ENCODE data around the gene C2orf69. TPM values are rescaled to one million over a fixed set of nuclear protein-coding genes. Genes with fewer than 3 reads are reported as not detected.

C2orf69 gene
- total RNA-seq, 1 experiment from 2014 or later: 22.0 TPM

GRCh38 chr2:199901942-199902341 is 9.2 kb upstream of the C2orf69 start:
- H3K27ac ChIP-seq (ENCODE audit: insufficient read length, low read depth, low read length): no peak overlapping the region
- H2AK5ac ChIP-seq (ENCODE audit: insufficient read length, low read length): no peak overlapping the region
- no peaks in the 10 kb centered on the region for H4K20me1 ChIP-seq (ENCODE audit: control insufficient read depth, insufficient read depth, insufficient read length)
- H3K79me2 ChIP-seq (ENCODE audit: insufficient read depth, low read length): no peaks in the 10 kb centered on the region
- H2BK12ac ChIP-seq (ENCODE audit: insufficient read length, low read depth, low read length): no peak overlapping the region
- no peak overlapping the region for H4K8ac ChIP-seq (replicated peaks; ENCODE audit: insufficient read length, low read depth, low read length)
- H2BK20ac ChIP-seq (ENCODE audit: low read depth, low read length, poor library complexity, severe bottlenecking): no peak overlapping the region
- Mint-ChIP-seq H3K27me3 (ENCODE audit: low read depth) (no peaks in the 10 kb centered on the region), H3K4me3 (no peak overlapping the region), H3K4me1 (peaks cover 0 to 4% of the 10 kb centered on the region in 2 experiments; a peak in 1 of 4 replicates), H3K27ac (no peak overlapping the region), H3K9me3 (no peaks in the 10 kb centered on the region), H3K36me3 (ENCODE audit: insufficient read depth in 1 of 3, low read depth in 3 of 3) (no peaks in the 10 kb centered on the region)
- H3K56ac ChIP-seq (ENCODE audit: insufficient read length, low read depth, low read length): no peak overlapping the region
- no peaks in the 10 kb centered on the region for H3K27me3 ChIP-seq (ENCODE audit: insufficient read depth, low read length)
- no CpG with 5 or more reads among the region's 4 CpGs for WGBS (ENCODE audit: extremely low coverage, insufficient read length, low lambda C conversion rate)
- no peak for DNase-seq
- no peak overlapping the region for H3K14ac ChIP-seq (ENCODE audit: insufficient read depth, low read length)
- H3K9me3 ChIP-seq (ENCODE audit: control insufficient read depth, low read depth, low read length): no peaks in the 10 kb centered on the region
- H3K9ac ChIP-seq (ENCODE audit: extremely low read depth, insufficient read length, low read length): no peak overlapping the region
- no peak overlapping the region for H4K91ac ChIP-seq (ENCODE audit: insufficient read length, low read depth, low read length)
- no peak overlapping the region for H3K18ac ChIP-seq (ENCODE audit: insufficient read length, low read depth, low read length)
- no peak overlapping the region for H2BK15ac ChIP-seq (ENCODE audit: low read depth, low read length)
- H4K5ac ChIP-seq (ENCODE audit: insufficient read length, low read depth, low read length): no peak overlapping the region
- H2BK5ac ChIP-seq (ENCODE audit: insufficient read length, low read length): no peak overlapping the region
- TF ChIP-seq, protein P1, sequence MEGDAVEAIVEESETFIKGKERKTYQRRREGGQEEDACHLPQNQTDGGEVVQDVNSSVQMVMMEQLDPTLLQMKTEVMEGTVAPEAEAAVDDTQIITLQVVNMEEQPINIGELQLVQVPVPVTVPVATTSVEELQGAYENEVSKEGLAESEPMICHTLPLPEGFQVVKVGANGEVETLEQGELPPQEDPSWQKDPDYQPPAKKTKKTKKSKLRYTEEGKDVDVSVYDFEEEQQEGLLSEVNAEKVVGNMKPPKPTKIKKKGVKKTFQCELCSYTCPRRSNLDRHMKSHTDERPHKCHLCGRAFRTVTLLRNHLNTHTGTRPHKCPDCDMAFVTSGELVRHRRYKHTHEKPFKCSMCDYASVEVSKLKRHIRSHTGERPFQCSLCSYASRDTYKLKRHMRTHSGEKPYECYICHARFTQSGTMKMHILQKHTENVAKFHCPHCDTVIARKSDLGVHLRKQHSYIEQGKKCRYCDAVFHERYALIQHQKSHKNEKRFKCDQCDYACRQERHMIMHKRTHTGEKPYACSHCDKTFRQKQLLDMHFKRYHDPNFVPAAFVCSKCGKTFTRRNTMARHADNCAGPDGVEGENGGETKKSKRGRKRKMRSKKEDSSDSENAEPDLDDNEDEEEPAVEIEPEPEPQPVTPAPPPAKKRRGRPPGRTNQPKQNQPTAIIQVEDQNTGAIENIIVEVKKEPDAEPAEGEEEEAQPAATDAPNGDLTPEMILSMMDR (conservative IDR thresholded peaks at IDR 0.05): no peak
- no peaks in the 10 kb centered on the region for H3K23me2 ChIP-seq (ENCODE audit: insufficient read length, low read depth, low read length, poor library complexity, severe bottlenecking)
- H3K4me1 ChIP-seq (ENCODE audit: insufficient read depth, low read length): no peaks in the 10 kb centered on the region
- H2AFZ ChIP-seq (ENCODE audit: low read length): no peak overlapping the region
- no peak overlapping the region for H3K4me2 ChIP-seq (ENCODE audit: insufficient read depth, insufficient read length, low read length)
- no peak overlapping the region for H3K23ac ChIP-seq (ENCODE audit: insufficient read length, low read depth, low read length)
- H3K4ac ChIP-seq (ENCODE audit: low read depth, low read length): no peak overlapping the region
- H3K79me1 ChIP-seq (ENCODE audit: insufficient read depth, low read depth, low read length, poor library complexity, severe bottlenecking): no peaks in the 10 kb centered on the region
- H2BK120ac ChIP-seq (ENCODE audit: low read depth, low read length, poor library complexity, severe bottlenecking): no peak overlapping the region
- H3T11ph ChIP-seq (ENCODE audit: low read length): no peak overlapping the region

Data from H9 (cell line).